GM21526 (cell line): ENCODE measurements around the gene B9D1.
A peak's percentile ranks its signal among the peaks of the same experiment; 100 is the strongest.

Experiments used
- ATAC-seq: cut with Tn5 transposase; IDR thresholded peaks from one replicate; pipeline ENCODE4 v1.9.1; 2021; ENCODE audit warnings: moderate library complexity; ENCODE audit not compliant: unreplicated experiment, low FRiP score

Gene B9D1, protein sequence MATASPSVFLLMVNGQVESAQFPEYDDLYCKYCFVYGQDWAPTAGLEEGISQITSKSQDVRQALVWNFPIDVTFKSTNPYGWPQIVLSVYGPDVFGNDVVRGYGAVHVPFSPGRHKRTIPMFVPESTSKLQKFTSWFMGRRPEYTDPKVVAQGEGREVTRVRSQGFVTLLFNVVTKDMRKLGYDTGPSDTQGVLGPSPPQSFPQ

DNA sequence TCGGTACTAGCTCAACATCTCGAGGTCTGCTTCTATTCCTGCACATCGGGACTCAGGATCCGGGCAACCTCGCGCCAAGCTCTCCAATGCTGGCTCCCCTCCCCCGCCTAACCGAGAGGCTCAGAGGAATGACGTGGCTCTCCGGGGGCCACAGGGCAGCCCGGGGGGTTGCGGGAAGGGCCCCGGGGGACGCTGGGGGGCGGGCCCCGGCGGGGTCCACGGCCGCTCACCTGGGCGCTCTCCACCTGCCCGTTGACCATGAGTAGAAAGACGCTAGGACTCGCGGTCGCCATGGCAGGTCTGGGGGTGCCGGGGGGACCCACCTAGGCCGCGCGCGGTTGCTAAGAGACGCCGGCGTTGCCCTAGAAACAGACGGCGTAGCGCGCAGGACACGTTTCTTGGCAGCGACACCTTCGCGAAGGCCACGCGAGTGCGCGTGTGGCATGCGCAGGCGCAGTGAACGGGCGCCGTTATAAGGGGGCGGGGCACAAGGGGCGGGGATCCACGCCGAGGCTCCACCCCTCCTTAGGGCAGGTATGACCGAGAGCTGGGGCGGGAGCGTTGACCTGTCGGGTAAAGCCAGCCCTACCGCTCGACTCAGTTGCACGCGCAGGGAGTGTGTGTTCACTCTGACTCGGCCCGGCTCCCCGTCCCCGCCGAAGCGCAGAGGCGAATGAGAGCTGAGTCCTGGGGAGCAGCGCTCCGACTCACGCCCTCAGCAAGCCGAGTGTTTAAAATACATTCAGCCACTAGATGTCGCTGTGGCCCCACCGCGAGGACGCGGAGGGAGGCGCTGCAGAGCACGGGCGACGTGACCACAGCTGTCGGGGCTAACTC lies at the start of gene B9D1:
Gene B9D1 (minus strand): TSS at position 447 of the 837 bp plus-strand sequence. CDS start 154 bp downstream, at position 293.
- ATAC-seq = peak; percentile 71

GRCh38 chr17:19411631-19412030 lies 49.1 kb upstream of the B9D1 start:
- ATAC-seq = no peak

DNA sequence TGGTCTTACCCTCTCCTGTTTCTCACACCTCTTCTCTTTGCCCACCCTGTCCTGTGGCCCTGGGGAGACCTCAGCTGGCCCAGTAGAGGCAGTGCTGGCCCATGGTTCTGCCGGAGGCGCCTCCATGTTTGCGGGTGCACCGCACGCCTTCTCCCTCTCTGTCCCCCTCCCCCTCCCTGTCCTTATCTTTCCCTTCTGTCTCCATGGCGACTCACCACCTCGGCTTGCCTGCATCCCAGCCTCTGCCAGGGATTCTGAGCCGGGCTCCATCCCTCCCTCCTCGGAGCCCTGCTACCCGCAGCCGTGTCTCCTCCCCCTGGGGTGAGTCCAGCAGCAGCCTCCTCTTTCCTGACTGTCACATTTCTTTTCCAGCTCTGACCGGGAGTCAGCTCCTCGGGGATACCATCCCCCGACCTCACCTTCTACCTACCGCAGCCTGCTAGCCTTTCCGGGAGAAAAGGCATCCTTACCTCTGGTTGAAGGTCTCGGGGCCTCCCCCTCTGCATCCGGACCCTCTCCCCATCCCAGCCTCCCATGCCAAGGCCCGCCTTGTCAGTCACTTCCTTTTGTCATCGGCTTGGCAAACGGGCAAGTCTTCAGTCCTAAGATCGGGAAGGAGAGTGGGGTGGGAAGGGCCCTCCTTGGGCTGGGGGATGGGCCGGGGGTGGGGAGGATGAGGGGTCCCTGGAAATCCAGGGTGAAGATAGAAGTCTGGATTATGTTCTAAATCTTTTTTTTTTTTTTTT lies 48.5 kb upstream of the B9D1 start, which contains the start of gene RNF112:
Gene RNF112 (plus strand): TSS at position 358 of the 746 bp plus-strand sequence. CDS start 177 bp downstream, at position 535.
- ATAC-seq = no peak

DNA sequence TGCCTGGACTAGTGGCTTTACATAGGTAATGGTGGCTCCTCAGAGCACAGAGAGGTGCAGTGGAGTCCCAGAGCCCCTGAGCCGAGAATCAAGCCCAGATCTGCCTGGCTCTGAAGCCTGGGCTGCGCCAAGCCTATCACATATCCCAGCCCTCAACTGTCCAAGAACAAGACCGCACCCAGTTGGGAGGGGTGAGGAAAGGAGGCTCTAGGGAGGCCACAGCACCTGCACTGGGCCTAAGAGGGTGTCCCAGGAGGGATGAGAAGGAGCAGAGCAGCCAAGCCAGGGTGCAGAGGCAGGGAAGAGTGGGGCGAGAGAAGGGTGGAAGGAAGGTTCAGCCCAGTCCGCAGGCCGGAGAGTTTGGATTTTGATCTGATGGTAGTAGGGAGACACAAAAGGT lies 47.6 kb upstream of the B9D1 start:
- ATAC-seq = no peak

GRCh38 chr17:19409509-19409908 lies 47.0 kb upstream of the B9D1 start:
- no peak for ATAC-seq

GRCh38 chr17:19409066-19409465 lies 46.5 kb upstream of the B9D1 start:
- no peak for ATAC-seq

GRCh38 chr17:19408346-19408710 lies 45.8 kb upstream of the B9D1 start:
- no peak for ATAC-seq

GRCh38 chr17:19407601-19408345 lies 45.2 kb upstream of the B9D1 start:
- no peak for ATAC-seq

DNA sequence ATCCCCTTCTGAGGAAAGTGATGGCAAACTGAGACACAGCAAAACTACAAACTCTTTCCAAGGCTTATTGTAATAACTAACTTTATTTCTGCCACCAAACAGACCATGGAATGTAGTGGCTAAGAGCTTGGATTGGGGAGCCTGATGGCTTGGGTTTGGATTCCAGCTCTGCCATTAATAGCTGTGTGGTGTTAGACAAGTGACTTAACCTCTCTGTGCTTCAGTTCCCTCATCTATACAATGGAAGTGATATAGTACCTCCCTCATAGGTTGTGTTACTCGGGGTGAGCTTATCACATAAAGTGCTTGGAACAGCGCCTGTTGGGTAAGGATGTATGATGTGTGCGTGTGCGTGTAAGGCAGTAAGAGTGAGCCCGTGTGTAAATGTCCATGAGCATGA lies 42.6 kb upstream of the B9D1 start:
- ATAC-seq = no peak

DNA sequence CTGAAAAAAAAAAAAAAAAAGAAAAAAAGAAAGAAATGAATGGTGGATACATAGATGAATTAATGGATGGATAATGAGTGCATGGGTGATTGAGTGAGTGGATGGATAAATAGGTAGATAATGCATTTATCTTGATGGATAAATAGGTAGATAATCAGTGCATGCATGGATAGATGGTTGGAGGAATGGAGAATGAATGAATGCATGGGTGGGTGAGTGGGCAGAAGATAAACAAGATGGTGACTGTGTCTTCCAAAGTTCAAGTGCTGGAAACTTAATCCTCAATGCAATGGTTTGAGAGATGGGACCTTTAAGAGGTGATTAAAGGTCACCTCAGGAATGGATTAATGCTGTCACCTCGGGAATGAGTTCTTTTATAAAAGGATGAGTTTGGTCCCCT lies 41.7 kb upstream of the B9D1 start:
- no peak for ATAC-seq

GRCh38 chr17:19403021-19403420 lies 40.5 kb upstream of the B9D1 start:
- ATAC-seq = no peak

DNA sequence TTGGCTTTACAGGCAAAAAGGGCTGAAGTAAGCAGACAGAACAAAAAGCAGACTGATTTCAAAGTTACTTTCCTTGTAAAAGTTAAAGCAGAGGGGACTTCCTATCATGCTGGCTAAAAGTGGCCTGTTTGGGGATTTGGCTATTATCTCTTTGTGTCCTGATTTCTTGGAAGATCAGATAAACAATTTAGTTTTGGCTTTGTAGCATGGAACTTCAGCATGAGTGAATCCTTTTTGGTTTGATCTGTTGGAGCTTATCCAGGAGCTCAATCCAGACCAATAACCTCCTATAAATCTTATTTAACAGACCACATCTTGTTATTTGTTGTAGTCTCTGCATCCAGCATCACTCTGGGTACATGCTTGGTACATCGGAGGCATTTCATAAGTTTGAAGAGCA lies 39.6 kb upstream of the B9D1 start:
- no peak for ATAC-seq

GRCh38 chr17:19401321-19402010 lies 38.9 kb upstream of the B9D1 start:
- ATAC-seq = no peak

GRCh38 chr17:19399750-19400450 lies 37.4 kb upstream of the B9D1 start:
- no peak for ATAC-seq

- no peak for ATAC-seq
Measured at GRCh38 chr17:19398301-19399181, 36.0 kb upstream of the B9D1 start.

DNA sequence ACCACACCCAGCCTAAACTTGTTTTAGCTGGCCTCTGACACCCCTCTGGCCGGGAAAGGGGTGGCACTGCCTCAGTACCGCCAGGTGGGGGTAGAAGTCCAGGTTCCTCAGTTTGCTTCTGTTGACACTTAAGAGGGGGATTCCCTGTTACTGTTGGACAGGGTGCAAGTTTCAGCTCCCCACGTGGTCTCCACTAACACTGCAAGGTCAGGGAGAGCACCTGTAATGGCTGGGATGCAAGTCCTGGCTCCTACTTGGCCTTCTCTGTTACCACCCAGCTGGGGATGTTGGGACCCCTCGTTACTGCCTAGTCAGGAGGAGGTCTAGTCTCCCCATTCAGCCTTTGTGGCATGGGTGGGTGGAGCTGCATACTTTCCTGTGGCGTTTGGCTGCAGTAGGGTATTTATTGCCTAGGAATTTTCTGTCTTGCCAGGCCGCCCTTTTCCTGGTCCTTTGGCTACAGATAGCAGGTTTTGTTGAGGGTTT lies 35.1 kb upstream of the B9D1 start:
- no peak for ATAC-seq

DNA sequence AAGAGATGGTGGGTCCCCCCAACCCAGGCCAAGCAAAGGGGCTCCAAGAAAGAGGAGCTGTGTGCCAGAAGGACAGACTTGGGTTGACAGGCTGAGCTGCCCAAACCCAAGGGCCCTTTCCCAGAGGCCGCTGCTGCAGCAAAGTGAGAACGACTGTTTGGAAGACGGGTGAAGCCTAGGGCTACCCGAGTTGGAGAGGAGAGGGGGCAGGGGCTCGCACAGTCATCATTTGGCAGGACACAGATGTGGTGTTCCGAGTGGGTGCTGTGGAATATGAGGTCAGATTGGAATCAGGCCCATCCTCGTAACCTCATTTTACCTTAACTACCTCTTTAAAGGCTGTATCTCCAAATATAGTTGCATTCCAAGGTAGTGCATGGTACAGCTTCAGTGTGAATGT lies 29.8 kb upstream of the B9D1 start:
- ATAC-seq = no peak

DNA sequence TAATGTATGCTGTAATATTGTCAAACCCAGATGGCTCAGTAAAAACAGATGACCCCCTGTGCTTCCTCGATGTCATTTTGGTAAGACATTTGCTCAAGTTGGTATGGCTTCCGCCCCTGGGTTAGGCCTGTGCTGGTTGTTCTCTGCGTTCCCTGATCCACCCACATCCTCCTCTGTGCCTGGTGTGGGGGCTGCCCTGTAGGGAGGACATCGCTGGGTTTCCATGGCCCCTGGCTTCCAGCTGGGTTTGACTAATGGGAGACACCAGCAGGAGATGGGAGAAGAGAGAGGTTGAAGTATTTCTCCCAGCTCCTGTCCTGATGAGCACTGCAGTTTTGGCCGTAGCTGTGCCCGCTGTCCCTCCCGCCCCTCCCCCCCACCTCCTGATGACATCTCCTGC lies 28.9 kb upstream of the B9D1 start:
- no peak for ATAC-seq
